Measurements from ENCODE around the gene IL15. TPM values are rescaled to one million over a fixed set of nuclear protein-coding genes. Genes with fewer than 3 reads are reported as not detected.
A peak's percentile ranks its signal among the peaks of the same experiment; 100 is the strongest.

The IL15 gene
- total and polyA plus RNA-seq, 2 experiments from 2014 or later = 2.3 to 3.7 TPM

GRCh38 chr4:141757287-141757686, 120.9 kb downstream of the IL15 start:
- no peak overlapping the region for H3K4me3 ChIP-seq
- Mint-ChIP-seq H3K36me3 (ENCODE audit: low read depth) (no peaks in the 10 kb centered on the region), H3K27ac (no peak overlapping the region), H3K4me1 (peaks cover 9% of the 10 kb centered on the region; the same call in 2 of the 3 replicates), H3K27me3 (ENCODE audit: insufficient read depth, low read depth, poor library complexity) (peaks cover 3% of the 10 kb centered on the region), H3K4me3 (no peak overlapping the region), H3K9me3 (no peaks in the 10 kb centered on the region)
- H2AFZ ChIP-seq = peak overlapping the region; percentile 19; the same call in 1 of the 2 replicates
- H3K9me2 ChIP-seq (ENCODE audit: insufficient read depth) = no peaks in the 10 kb centered on the region
- 0 out of 2 replicates have a peak, but pooled peaks cover 4% of the 10 kb centered on the region for H3K4me1 ChIP-seq (ENCODE audit: insufficient read depth)
- no peaks in the 10 kb centered on the region for H3K36me3 ChIP-seq (ENCODE audit: insufficient read depth)
- TF ChIP-seq REST (IDR thresholded peaks at IDR 0.05; ENCODE audit: unreplicated experiment) (no peak), EZH2phosphoT487 (IDR thresholded peaks at IDR 0.05; ENCODE audit: unreplicated experiment) (no peak), EZH2 (IDR thresholded peaks at IDR 0.05; ENCODE audit: low read depth, unreplicated experiment) (no peak), ZNF462 (CRISPR knock-in tag; IDR thresholded peaks at IDR 0.05) (no peak), STAT1 (IDR thresholded peaks at IDR 0.05; ENCODE audit: unreplicated experiment) (no peak), JUNB (IDR thresholded peaks at IDR 0.05; ENCODE audit: unreplicated experiment) (no peak), CTCF (conservative IDR thresholded peaks at IDR 0.05; ENCODE audit: low read depth in 2 of 2) (no peak), POLR2AphosphoS5 (IDR thresholded peaks at IDR 0.05; ENCODE audit: low read depth) (no peak), CREB1 (CRISPR knock-in tag; IDR thresholded peaks at IDR 0.05; ENCODE audit: low read depth) (no peak), NANOG (IDR thresholded peaks at IDR 0.05; ENCODE audit: borderline replicate concordance) (no peak), ETS1 (IDR thresholded peaks at IDR 0.05) (no peak), ZNF331 (CRISPR knock-in tag; IDR thresholded peaks at IDR 0.05; ENCODE audit: low read depth) (no peak), ZNF114 (CRISPR knock-in tag; IDR thresholded peaks at IDR 0.05) (no peak)
- peak overlapping the region; percentile 24; the same call in 1 of the 2 replicates for H3K4me2 ChIP-seq
- H4K20me1 ChIP-seq (replicated peaks; ENCODE audit: insufficient read depth) = no peaks in the 10 kb centered on the region
- ATAC-seq (no peak), DNase-seq (ENCODE audit: low spot score) (no peak)
- H3F3A ChIP-seq (replicated peaks; ENCODE audit: low read depth) = no peaks in the 10 kb centered on the region
- no peaks in the 10 kb centered on the region for H3K27me3 ChIP-seq (ENCODE audit: insufficient read depth)
- H3K27ac ChIP-seq (ENCODE audit: low read depth) = no peak overlapping the region
- H3K79me2 ChIP-seq (replicated peaks; ENCODE audit: insufficient read depth) = no peaks in the 10 kb centered on the region
